ENCODE data around the gene TSNAX. TPM values are rescaled to one million over a fixed set of nuclear protein-coding genes. Genes with fewer than 3 reads are reported as not detected.

TSNAX gene
- polyA plus RNA-seq, 1 of the 3 experiments (the other 2 are of a cell fraction): 15.7 TPM

DNA sequence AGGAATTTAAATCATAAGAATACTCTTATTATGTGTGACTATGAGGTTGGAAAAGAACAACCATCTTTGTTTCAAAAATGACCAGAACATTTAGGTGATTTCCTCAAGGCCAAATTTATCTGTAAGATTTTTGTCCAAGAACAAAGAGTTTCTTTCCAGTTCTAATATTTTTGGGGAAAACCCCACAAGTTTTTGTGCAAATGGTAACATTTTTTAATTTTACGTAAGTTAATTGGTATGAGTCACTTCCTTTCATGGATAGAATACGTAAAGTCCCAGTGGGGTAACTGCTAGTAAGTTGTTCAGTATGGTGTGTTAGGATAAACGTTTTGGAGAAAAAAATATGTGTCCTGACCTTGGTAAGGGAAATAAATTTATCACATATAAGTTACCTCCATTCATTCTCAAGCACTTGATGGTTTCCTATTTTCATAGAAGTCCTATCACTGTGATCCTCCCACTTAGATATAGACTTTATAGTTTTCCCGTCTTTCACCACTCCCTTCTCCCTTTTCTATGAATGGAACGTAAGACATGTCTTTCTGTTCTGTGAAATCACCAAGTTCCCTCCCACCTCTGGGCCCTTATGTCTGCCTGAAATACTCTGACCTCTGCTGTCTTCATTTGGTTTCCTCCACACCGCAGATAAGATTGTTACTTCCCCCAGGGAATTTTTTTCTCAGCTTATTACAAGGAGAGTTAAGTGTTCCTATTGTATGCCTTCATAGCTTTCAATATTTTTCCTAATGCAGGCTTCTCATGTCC, 34.9 kb upstream of the TSNAX start:
- no peaks in the 10 kb centered on the region for H3K9me3 ChIP-seq
- no peaks in the 10 kb centered on the region for H4K20me1 ChIP-seq (ENCODE audit: insufficient read depth)
- H3K4me2 ChIP-seq: no peak overlapping the region
- no peak overlapping the region for H3K9ac ChIP-seq
- no peaks in the 10 kb centered on the region for H3K36me3 ChIP-seq (replicated peaks in 1 of 2; ENCODE audit: control insufficient read depth in 1 of 2, insufficient read depth in 2 of 2, low read length in 1 of 2)
- no peaks in the 10 kb centered on the region for H3K27me3 ChIP-seq (ENCODE audit: insufficient read depth)
- no peaks in the 10 kb centered on the region for H3K9me2 ChIP-seq
- TF ChIP-seq FOXM1 (IDR thresholded peaks at IDR 0.05; ENCODE audit: low read depth) (no peak), CHD2 (IDR thresholded peaks at IDR 0.05; ENCODE audit: low read length, partially characterized antibody) (no peak), SMC3 (IDR thresholded peaks at IDR 0.05; ENCODE audit: low read depth, low read length) (no peak), JUND (IDR thresholded peaks at IDR 0.05) (no peak)
- TF ChIP-seq, protein P1, sequence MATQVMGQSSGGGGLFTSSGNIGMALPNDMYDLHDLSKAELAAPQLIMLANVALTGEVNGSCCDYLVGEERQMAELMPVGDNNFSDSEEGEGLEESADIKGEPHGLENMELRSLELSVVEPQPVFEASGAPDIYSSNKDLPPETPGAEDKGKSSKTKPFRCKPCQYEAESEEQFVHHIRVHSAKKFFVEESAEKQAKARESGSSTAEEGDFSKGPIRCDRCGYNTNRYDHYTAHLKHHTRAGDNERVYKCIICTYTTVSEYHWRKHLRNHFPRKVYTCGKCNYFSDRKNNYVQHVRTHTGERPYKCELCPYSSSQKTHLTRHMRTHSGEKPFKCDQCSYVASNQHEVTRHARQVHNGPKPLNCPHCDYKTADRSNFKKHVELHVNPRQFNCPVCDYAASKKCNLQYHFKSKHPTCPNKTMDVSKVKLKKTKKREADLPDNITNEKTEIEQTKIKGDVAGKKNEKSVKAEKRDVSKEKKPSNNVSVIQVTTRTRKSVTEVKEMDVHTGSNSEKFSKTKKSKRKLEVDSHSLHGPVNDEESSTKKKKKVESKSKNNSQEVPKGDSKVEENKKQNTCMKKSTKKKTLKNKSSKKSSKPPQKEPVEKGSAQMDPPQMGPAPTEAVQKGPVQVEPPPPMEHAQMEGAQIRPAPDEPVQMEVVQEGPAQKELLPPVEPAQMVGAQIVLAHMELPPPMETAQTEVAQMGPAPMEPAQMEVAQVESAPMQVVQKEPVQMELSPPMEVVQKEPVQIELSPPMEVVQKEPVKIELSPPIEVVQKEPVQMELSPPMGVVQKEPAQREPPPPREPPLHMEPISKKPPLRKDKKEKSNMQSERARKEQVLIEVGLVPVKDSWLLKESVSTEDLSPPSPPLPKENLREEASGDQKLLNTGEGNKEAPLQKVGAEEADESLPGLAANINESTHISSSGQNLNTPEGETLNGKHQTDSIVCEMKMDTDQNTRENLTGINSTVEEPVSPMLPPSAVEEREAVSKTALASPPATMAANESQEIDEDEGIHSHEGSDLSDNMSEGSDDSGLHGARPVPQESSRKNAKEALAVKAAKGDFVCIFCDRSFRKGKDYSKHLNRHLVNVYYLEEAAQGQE (IDR thresholded peaks at IDR 0.05; ENCODE audit: low read depth, low read length): no peak
- WGBS (ENCODE audit: low lambda C conversion rate): 54% methylated on average over 6 of the region's 6 CpGs
- H3F3A ChIP-seq (replicated peaks; ENCODE audit: insufficient read depth): no peaks in the 10 kb centered on the region
- H3K27ac ChIP-seq (ENCODE audit: low read depth in 2 of 2, low read length in 1 of 2): no peak overlapping the region
- POLR2A ChIA-PET: no interaction called here
- H3K4me3 ChIP-seq (ENCODE audit: low read depth in 2 of 2, low read length in 1 of 2): no peak overlapping the region
- no peak for DNase-seq
- H2AFZ ChIP-seq (ENCODE audit: low read depth): peak overlapping the region; percentile 83
- no peaks in the 10 kb centered on the region for H3K4me1 ChIP-seq (ENCODE audit: control insufficient read depth in 1 of 2, insufficient read depth in 2 of 2, low read depth in 1 of 2, low read length in 1 of 2)
- CTCF ChIA-PET: interaction anchor here (0.6 kb wide), 1 partner anchor 16 kb away, joined by 3 read pairs; no protein-coding TSS in a partner anchor
- no peaks in the 10 kb centered on the region for H3K79me2 ChIP-seq (ENCODE audit: insufficient read depth)

DNA sequence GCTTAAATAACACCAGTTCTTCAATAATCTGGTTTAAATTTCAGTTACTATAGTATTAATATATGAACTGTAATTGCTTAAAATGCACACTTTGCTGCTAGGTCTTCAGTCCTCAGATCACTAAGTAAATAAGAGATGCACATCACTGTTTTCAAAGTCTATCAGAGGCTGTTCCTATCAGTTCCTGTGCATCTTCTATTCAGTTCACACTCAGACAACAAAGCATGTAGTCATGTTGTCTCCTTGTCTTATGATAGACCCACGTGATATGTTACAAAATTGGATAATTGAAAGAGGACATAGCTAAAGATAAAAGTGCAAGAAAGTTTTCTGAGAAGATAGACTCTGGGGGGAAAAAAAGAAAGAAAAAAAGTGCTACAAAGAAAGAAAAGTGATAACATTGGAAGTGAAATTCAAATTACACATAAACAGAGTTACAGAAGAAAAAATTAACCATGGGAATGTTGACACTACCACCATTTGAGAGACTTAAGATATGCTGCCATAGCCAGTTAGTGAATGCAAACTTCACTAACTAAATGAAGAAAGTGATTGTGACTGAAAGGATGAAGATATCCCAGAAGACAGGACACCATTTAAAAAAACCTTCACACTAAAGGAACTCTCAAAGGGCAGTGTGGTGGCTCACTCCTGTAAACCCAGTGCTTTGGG, 33.9 kb upstream of the TSNAX start:
- Histone ChIP-seq H3K4me3 (ENCODE audit: low read depth in 2 of 2, low read length in 1 of 2) (no peak overlapping the region), H3K27me3 (ENCODE audit: insufficient read depth) (no peaks in the 10 kb centered on the region), H3K4me1 (ENCODE audit: control insufficient read depth in 1 of 2, insufficient read depth in 2 of 2, low read depth in 1 of 2, low read length in 1 of 2) (no peaks in the 10 kb centered on the region), H2AFZ (ENCODE audit: low read depth) (0 out of 2 replicates have a peak overlapping the region, but pooled peaks have one; percentile 19), H3K9me3 (no peaks in the 10 kb centered on the region), H3K9me2 (no peaks in the 10 kb centered on the region), H3K36me3 (replicated peaks in 1 of 2; ENCODE audit: control insufficient read depth in 1 of 2, insufficient read depth in 2 of 2, low read length in 1 of 2) (no peaks in the 10 kb centered on the region), H3K27ac (ENCODE audit: low read depth in 2 of 2, low read length in 1 of 2) (no peak overlapping the region), H4K20me1 (ENCODE audit: insufficient read depth) (no peaks in the 10 kb centered on the region), H3K4me2 (no peak overlapping the region), H3K9ac (no peak overlapping the region), H3K79me2 (ENCODE audit: insufficient read depth) (no peaks in the 10 kb centered on the region), H3F3A (replicated peaks; ENCODE audit: insufficient read depth) (no peaks in the 10 kb centered on the region)
- CTCF ChIA-PET: interaction anchor here (0.6 kb wide), 1 partner anchor 15 kb away, joined by 3 read pairs; no protein-coding TSS in a partner anchor
- no peak for DNase-seq
- POLR2A ChIA-PET: no interaction called here
- 64% methylated on average over 1 of the region's 1 CpG for WGBS (ENCODE audit: low lambda C conversion rate)
- TF ChIP-seq, protein P2, sequence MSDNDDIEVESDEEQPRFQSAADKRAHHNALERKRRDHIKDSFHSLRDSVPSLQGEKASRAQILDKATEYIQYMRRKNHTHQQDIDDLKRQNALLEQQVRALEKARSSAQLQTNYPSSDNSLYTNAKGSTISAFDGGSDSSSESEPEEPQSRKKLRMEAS (IDR thresholded peaks at IDR 0.05; ENCODE audit: low read depth): no peak
- no peak for TF ChIP-seq JUND (IDR thresholded peaks at IDR 0.05)
- TF ChIP-seq, protein P3, sequence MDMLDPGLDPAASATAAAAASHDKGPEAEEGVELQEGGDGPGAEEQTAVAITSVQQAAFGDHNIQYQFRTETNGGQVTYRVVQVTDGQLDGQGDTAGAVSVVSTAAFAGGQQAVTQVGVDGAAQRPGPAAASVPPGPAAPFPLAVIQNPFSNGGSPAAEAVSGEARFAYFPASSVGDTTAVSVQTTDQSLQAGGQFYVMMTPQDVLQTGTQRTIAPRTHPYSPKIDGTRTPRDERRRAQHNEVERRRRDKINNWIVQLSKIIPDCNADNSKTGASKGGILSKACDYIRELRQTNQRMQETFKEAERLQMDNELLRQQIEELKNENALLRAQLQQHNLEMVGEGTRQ (IDR thresholded peaks at IDR 0.05; ENCODE audit: borderline replicate concordance, low read depth, low read length): no peak
- TF ChIP-seq, protein P4, sequence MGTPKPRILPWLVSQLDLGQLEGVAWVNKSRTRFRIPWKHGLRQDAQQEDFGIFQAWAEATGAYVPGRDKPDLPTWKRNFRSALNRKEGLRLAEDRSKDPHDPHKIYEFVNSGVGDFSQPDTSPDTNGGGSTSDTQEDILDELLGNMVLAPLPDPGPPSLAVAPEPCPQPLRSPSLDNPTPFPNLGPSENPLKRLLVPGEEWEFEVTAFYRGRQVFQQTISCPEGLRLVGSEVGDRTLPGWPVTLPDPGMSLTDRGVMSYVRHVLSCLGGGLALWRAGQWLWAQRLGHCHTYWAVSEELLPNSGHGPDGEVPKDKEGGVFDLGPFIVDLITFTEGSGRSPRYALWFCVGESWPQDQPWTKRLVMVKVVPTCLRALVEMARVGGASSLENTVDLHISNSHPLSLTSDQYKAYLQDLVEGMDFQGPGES (IDR thresholded peaks at IDR 0.05; ENCODE audit: low read depth, low read length): no peak
- no peak for TF ChIP-seq GABPA (IDR thresholded peaks at IDR 0.05; ENCODE audit: low read depth)
- TF ChIP-seq, protein P5, sequence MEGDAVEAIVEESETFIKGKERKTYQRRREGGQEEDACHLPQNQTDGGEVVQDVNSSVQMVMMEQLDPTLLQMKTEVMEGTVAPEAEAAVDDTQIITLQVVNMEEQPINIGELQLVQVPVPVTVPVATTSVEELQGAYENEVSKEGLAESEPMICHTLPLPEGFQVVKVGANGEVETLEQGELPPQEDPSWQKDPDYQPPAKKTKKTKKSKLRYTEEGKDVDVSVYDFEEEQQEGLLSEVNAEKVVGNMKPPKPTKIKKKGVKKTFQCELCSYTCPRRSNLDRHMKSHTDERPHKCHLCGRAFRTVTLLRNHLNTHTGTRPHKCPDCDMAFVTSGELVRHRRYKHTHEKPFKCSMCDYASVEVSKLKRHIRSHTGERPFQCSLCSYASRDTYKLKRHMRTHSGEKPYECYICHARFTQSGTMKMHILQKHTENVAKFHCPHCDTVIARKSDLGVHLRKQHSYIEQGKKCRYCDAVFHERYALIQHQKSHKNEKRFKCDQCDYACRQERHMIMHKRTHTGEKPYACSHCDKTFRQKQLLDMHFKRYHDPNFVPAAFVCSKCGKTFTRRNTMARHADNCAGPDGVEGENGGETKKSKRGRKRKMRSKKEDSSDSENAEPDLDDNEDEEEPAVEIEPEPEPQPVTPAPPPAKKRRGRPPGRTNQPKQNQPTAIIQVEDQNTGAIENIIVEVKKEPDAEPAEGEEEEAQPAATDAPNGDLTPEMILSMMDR (IDR thresholded peaks at IDR 0.05): no peak
- no peak for TF ChIP-seq RFX5 (IDR thresholded peaks at IDR 0.05; ENCODE audit: low read length)
- no peak for TF ChIP-seq RXRA (IDR thresholded peaks at IDR 0.05; ENCODE audit: borderline replicate concordance, low read depth)
- TF ChIP-seq MEF2A (IDR thresholded peaks at IDR 0.05; ENCODE audit: borderline replicate concordance, low read depth): no peak
- TF ChIP-seq GATA2 (CRISPR knock-in tag; IDR thresholded peaks at IDR 0.05): no peak
- no peak for TF ChIP-seq FOSL2 (IDR thresholded peaks at IDR 0.05; ENCODE audit: borderline replicate concordance, low read depth)
- TF ChIP-seq MXI1 (IDR thresholded peaks at IDR 0.05; ENCODE audit: low read depth, low read length): no peak
- TF ChIP-seq NRF1 (IDR thresholded peaks at IDR 0.05; ENCODE audit: low read depth, low read length): no peak
- TF ChIP-seq RAD21 (IDR thresholded peaks at IDR 0.05; ENCODE audit: low read length): no peak
- no peak for TF ChIP-seq TEAD4 (IDR thresholded peaks at IDR 0.05; ENCODE audit: borderline replicate concordance, insufficient read depth)
